GM19240 (cell line): ENCODE measurements around the gene EFCAB12.
"Not testable (repeated sequence)": the region's sequence is repeated elsewhere in the genome, so short reads cannot be mapped to it uniquely, and the experiment has no call there.

Source experiments
- DNase-seq: peaks from one replicate; pipeline ENCODE4 v3.0.0; 2011; ENCODE audit warnings: low spot score; ENCODE audit not compliant: insufficient read length

The EFCAB12 gene

DNA sequence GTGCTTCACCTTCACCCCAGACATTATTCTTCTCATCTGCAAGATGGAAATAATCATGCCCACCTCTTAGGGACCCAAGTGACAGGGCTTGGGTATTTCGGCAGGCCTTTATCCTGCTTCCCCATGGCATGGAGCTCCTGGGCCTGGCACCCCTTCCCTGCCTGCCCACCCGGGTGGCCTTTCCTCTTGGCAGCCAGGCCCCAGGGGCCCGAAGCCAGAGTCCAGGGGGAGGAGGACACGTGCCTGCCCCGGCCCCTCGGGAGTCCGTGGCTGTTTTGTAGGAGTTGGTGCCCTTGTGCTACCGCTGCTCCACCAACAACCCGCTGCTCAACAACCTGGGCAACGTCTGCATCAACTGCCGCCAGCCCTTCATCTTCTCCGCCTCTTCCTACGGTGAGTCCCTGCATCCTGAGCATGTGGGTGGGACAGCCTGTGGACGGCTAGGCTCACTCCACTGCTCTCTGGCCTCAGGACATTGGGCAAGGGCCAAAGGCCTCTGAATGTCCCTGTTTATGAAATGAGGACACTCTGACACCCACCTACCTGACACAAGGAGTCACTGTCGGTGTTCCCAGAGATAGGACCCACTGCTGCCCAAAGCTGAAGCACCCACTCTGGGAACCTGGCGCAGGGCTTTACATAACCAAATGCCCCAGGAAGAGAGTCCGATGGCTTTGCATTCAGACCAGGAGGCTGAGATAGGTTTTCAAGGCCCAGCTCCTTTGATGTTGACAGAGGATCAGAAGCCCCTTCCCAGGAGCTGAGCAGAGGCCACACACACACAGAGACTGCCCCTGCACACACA lies 34.5 kb downstream of the EFCAB12 start:
- DNase-seq: not testable (repeated sequence)

DNA sequence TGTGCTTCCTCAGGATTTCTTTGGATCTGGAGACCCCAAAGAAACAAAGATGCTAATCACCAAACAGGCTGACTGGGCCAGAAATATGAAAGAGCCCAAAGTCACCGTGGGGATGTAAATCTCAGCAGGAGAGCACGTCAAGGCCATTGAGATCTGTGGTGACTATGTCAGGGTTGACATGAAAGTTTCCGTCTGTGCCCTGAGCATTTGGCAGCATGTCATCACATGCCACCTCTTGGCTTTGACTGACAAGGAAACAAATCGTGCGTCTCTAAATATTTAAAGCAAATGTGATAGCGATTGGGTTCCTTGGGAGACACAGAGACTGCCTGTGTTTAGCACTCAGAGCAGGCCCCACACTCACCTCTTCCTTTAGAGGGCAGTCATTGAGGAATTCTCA lies 35.2 kb downstream of the EFCAB12 start:
- DNase-seq: no peak

DNA sequence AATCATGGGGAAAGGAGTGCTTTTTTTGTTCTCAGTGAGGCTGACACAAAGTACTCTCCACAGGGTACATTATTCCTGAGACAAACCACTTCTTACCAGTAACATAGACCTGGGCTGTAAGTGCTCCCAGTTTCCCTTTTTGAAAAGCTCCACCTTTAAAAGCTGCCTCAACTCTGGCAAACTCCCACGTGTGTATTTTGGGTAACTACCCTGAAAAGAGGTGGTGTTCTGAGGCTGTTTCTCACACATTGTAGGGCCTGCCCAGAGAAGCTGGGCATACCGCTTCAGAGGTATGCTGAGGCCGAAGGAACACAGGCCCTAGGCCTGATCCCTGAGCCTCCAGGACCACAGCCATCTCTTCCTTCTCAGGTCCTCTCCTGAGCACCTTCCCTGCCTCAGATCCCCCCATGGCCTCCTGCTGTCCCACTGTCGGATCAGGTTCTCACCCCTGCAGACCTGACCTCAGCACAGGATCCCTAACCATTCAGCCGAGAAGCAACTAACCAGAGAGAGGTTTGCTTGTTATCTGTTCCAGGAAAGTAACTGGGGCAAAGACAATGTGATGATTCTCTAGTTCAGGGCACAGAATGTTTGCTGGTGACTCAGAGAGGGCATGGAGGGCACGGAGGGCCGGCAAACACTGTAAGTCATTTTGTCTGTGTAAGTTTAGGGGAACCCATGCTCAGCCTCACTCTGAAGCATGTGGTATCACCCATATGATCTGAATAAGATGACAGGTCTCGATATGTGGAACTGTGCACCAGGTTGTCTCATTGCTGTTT lies 36.1 kb downstream of the EFCAB12 start:
- not testable (repeated sequence) for DNase-seq

DNA sequence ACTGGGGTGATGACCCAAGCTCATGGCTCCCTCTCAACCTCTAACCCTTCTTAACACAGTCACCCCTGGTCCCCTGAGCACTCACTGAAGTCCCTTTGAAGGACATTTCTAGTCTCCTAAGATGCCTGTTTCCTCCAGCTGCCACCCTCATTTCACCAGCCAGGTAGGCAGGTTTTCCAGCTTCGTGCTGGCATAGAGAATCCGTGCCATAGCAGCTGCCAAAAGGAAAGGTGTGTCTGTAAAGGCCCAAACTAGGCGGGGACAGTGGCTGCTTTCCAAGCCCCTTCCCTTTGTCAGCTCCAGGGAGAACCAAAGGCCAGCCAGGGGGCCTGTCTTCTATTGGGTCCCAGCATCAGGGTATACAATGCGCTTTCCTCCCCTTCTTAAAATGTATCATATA lies 36.9 kb downstream of the EFCAB12 start:
- not testable (repeated sequence) for DNase-seq

DNA sequence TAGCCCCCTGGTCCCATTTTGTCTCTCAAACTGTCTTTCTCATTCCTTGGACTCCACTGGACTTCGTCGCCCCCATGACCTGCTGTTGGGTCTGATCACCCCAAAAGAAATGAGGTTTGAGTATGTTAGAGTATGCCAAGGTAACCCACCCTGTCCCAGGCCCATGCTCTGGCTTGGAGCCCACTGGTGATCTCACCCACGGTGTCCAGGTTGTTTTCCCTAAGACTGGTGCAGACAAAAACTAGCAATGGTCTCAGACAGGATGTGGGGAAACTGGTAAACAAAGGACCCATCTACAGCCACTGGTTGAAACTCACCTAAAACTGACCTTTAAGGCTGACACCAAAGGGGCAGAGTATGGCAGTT lies 38.9 kb downstream of the EFCAB12 start:
- DNase-seq: no peak

DNA sequence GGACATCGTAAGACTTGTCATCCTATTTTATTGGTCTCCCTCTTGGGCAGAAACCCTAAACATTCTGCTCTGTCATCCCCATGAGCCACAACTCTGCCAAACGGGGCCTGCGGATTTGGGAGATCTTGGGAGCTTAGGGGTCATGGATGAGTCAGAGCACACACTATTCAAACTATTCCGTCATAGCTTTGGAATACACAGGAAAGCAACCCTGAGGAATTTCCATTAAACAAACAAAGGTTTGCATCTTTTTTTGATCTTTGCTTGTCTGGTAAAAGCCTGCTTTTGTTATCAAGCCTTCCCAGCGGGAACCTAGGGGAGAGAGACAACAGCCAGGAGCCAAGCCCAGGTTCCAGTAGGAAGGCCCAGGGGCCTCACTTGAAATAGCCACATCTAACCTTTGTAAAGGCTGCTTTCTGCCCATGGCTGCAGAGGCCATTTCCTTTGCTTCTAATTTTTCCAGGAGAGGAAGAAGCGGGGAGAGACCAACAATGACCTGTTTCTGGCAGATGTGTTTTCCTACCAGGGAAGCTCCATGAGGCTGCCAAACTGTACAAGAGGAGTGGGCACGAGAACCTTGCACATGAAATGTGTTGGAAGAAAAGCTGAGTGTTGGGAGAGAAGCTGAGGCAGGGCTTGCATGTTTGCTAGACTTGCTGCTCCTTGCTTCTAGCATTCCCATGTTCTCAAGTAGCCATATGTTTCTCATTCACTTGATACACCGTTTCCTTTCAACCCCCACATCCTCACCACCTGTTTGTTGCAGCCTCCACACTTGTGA lies 39.5 kb downstream of the EFCAB12 start:
- not testable (repeated sequence) for DNase-seq

DNA sequence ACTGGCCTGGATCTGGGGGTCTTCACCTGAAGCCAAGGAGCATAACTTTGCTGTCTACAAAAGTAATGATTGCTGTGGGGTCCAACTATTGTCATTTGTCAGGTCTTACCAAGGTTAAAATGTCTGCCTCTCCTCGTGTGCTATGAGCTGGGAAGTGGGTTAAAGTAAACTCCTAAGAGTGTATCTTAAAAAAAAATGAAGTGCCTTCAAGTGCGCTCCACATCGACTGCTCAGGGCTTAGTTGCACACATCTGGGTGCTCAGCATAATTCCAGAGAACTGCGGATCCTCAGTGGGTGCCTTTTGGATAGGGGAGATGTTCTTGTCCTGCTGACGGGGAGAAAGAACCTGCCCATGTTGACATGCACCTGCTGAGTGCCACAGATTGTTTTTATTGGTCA lies 40.9 kb downstream of the EFCAB12 start:
- DNase-seq: no peak

DNA sequence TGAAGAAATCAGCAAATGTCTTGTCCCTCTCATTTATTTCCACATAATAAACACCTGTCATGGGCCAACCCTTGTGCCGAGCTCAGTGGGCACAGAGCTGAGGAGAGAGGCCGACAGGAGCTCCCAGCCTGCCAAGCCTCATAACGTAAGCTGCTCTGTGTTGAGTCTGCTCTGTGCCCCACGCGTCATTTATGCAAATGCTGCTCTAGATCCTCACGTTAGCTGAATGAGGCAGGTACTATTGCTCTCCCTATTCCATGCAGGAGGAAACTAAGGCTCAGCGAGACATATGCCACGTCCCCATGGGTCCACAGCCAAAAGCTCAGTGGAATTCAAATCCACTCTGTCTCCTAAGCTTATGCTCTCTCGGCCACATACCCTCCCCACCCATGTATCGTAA lies 41.5 kb downstream of the EFCAB12 start:
- no peak for DNase-seq

DNA sequence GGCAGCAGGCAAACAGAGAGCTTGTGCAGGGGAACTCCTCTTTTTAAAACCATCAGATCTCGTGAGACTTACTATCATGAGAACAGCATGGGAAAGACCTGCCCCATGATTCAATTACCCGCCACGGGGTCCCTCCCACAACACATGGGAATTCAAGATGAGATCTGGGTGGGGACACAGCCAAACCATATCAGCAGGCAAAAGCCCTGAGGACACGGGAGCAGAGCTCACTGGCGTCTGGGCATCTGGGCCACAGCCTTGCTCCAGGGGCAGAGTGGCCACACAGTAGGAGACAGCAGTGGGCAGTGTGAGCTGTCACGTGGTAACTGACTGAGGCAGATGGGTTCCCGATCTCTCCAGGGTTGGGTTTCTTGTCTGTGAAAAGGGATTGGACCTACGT lies 42.9 kb downstream of the EFCAB12 start:
- not testable (repeated sequence) for DNase-seq

DNA sequence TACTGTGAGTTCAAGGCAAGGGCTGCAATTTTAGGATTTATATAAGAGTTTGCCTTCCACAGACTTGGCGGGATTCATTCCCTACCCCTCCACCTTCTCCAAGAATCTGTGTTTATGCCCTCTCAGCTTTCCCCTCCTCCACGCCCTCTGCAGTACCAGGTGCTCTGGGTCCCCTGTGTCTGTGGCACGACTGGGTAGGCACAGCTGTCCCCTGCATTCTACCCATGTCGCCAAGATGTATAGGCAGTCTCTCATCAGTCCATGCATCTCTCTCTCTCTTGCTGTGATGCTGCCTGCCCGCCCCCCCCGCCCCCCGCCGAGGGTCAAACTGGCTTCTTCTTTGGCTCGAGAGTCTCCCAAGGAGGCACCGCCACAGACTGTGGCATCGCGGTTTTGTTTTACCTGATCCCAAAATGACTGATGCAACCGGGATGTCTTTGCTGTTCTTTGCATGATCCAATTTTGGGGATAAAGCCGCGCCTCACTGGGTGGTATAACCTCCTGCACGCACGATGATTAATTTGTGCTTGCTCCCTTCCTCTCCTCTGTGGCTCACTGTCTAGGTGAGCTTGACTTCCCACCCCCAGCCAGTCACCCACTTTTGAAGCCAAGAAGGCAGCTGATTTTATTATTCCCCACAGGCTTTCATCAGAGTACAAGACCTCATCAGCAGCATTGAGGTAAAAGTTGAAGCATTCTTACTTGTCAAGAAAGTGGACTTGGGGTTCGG lies 43.7 kb downstream of the EFCAB12 start:
- no peak for DNase-seq

DNA sequence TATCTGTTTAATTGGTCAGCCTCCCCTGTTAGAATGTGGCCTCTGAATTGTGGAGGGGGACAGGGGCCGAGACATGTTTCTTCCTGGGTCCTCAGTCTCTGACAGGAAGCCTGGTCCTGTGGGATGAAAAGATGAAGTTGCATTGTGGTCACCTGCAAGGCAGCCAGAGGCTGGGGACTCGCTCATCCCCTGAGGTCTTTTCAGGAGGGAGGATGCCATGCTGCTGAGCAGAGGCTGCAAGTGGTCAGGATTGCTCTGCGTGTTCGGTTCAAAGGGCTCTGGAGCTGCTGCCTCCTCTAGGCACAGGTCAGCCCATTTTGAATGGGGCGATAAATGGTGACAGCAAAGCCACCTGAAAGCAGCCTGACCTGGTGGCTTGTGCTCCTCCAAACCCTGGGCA lies 44.3 kb downstream of the EFCAB12 start:
- not testable (repeated sequence) for DNase-seq

DNA sequence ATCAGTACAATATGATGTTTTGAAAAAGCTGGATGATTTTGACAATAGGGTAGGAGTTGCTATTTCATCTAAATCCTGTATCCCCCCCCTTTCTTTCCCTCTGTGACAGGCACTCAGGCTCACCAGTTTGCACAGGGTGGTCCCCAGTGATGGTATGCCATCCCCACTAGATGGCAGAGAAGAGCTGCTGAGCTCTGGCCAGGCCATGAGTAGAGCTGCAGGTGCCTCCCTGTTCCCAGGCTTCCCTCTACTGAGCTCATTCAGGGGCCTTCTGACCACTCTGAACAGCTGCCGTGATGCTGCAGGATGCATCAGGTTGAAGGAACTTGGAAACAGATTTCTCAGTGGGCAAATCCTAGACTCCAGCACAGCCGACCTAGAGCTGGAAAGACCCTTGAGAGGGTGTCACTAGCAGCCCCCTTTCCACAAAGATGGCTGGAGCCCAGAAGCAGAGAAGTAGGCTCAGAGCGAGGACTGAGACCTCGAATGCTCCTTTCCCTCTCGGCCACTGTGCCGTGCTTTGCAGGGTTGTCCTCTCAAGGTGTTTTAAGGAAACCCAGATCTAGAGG lies 45.1 kb downstream of the EFCAB12 start:
- DNase-seq: peak; percentile 89

DNA sequence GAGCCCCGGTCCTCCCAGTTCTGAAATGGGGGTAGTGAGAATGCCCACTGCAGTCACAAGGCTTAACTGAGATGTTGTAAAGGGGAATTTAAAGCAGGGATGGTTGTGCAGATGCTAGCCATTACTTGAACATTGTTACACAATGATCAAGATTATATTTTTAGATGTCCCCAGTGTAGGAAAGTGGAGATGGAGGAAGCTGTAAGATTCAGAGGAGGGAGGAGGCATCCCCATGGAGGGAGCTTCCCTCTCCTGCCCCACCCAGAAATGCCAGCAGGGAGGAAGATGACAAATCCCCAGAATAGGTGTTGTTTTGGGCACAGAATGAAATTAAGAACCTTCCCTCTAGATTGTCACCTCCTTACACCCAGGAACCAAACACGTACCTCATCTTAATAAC lies 46.1 kb downstream of the EFCAB12 start:
- DNase-seq: no peak

DNA sequence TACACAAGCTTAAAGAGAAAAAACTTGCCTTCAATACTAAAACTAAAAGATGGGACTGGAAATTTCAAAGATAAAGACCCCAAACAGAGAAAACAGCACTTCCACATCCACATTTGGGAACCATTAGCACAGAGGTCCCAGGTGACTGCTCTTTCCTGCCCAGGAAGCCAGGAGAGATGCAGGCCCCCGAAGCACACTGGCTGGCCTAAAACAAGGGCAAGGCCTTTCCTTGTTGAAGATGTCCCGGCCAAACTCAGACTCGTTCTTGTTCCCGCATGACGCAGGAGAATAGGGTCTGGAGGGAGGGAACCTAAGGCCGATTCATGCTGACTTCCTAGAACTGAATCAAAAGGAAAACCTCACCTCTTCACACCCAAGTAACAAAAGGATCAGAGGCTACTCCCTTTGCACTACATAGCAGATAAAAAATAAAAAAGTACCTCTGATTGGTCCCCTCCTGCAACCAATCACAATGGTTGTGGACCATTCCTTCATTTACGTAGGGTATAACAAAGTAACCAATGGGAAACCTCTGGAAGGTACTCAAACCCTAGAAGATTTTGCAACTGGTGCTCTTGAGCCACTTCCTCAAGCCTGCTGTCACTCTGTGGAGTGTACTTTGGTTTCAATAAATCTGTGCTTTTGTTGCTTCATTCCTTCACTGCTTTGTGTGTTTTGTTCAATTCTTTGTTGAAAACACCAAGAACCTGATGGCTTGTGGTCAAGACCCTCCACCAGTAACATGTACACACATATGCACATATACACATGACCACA lies 48.7 kb downstream of the EFCAB12 start:
- no peak for DNase-seq

DNA sequence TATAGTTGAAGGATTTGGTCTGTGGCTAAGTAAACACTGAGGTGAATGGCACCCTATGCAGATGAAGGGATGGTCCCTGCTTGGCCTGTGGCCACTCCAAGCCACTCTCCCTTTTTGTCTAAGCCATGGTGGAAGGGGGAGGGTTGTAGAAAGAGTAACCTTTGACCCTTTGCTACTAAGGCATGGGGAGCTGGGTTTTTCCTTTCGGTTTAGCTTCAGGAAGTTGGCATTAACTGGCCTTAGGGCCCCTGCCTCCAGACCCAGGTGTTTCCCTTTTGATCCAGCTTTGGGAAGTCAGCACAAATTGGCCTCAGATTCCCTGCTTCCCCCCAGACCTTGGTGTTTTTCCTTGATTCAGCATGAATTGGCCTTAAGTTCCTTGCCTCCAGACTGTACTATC lies 49.5 kb downstream of the EFCAB12 start:
- no peak for DNase-seq

DNA sequence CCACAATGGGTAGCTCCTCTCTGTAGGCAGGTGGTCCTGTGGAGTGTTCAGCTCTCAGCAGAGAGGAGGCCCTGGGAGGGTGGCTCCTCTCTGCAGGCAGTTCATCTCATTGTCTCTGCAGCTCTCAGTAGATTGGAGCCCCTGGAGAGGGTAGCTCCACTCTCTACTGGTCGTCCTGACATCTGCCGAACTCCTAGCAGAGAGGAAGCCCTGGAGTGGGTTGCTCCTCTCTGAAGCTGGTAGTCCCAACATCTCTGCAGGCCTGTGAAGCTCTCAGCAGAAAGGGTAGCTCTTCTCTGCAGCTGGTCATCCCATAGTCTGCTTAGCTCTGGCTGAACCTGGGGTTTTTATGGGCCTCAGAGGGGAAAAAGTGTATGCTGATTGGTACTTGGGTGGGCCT lies 50.8 kb downstream of the EFCAB12 start:
- no peak for DNase-seq

DNA sequence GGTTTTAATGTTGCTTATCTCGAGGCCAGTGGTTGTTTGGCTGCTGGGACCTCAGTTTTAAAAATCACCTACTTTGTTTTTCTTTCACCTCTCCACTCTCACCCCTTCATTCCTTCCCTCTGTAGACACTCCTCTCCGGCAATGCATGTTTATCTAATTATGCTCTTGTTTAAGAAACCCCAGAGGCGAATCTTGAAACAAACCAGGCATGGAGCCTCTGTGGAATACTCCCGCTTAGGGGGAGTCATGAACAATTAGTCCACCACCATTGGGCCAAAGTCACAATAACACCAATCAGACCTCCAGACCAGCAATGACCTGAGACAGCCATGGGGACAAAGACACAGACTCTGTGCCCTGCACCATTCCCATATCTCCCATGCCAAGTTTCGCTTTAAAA lies 53.3 kb downstream of the EFCAB12 start:
- no peak for DNase-seq

DNA sequence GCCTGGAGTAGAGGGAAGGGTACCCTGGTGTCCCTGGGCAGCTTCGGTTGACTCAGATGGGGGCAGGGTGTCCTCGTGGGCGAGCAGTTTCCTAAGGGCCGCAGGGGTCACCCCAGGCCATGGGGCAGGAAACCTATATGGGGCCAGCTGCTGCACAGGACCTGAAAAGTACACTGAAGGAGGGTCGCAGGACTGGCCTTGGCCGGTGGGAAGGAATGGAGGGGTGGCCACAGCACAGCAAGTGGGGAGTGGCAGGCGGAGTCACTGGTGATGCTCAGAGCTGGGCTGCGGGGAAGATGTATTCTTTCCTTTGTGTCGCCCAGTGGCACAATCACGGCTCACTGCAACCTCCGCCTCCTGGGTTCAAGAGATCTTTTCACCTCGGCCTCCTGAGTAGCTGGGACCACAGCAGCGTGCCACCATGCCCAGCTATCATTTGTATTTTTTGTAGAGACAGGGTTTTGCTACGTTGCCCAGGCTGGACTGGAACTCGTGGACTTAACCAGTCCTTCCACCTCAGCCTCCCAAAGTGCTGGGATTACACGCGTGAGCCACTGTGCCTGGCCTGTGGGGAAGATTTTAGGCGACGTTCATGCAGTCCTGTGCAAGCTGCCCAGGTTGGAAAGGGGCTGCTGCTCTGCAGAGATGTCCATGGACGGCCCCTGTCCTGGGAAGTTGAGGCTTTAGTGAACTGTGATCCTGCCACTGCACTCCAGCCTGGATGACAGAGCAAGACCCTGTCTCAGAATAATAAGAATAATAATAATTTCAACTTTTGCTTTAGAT lies 57.2 kb downstream of the EFCAB12 start:
- no peak for DNase-seq

DNA sequence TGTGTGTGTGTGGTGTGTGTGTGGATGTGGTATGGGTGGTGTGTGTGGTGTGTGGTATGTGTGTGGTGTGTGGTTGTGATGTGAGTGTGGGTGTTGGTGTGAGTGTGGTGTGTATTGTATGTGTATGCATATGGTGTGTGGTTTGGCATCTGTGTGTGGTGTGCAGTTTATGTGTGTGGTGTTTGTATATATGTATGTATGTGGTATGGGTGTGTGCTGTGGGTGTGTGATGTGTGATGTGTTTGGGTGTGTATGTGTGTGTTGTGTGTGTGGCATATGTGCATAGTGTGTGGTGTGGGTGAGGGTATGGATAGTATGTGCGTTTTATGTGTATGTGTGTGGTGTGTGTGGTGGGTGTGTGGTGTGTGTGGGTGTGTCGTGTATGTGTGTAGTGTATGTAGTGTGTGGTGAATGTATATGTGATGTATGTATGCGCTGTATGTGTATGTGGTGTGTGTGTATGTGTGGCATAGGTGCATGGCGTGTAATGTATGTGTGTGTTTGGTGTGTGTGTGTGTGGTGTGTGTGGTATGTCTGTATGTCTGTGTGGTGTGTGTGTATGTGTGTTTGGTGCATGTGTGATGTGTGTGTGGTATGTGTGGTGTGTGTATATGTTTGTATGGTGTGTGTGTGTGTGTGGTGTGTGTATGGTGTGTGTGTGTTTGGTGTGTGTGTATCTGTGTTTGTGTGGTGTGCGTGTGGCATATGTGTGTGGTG lies 58.0 kb downstream of the EFCAB12 start:
- no peak for DNase-seq
